AG09309 (cell line): Measurements from ENCODE around the gene FRMD4A.

ENCODE experiments used
- DNase-seq: peaks from one replicate; pipeline ENCODE4 v3.0.0-alpha.2; 2010; ENCODE audit warnings: low read depth
- H3K4me3 ChIP-seq: 2 replicates; pipeline ENCODE4 v1.5.1; 2011; ENCODE audit warnings: mild to moderate bottlenecking, low read depth, low read length, moderate library complexity; ENCODE audit not compliant: control insufficient read depth
- TF ChIP-seq, protein P1 (sequence below): IDR thresholded peaks from 2 replicates; pipeline ENCODE4 v1.5.1; 2011; ENCODE audit warnings: mild to moderate bottlenecking, low read depth, low read length, inconsistent platforms; ENCODE audit not compliant: insufficient read depth, control insufficient read depth; ENCODE audit errors: missing control alignments

Gene FRMD4A

DNA sequence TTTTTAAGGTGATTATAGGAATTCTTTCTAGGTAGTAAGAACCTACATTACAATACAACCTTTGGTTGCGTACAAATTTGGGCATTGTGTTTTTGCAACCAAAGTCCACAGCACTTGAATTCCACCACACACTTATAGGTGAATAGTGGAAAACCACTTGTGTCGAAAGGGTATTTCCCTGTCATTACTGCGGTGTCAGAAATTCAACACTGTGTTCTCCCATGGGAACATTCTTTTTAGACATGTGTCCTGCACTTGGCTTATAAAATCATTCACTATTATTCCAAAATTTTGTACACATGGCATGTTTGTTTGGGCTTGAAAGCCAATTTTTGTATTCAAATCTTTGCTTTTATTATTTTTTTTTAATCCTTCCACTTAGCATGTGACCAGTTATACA lies 410.3 kb downstream of the FRMD4A start:
- H3K4me3 ChIP-seq = no peak overlapping the region
- DNase-seq = no peak
- TF ChIP-seq, protein P1, sequence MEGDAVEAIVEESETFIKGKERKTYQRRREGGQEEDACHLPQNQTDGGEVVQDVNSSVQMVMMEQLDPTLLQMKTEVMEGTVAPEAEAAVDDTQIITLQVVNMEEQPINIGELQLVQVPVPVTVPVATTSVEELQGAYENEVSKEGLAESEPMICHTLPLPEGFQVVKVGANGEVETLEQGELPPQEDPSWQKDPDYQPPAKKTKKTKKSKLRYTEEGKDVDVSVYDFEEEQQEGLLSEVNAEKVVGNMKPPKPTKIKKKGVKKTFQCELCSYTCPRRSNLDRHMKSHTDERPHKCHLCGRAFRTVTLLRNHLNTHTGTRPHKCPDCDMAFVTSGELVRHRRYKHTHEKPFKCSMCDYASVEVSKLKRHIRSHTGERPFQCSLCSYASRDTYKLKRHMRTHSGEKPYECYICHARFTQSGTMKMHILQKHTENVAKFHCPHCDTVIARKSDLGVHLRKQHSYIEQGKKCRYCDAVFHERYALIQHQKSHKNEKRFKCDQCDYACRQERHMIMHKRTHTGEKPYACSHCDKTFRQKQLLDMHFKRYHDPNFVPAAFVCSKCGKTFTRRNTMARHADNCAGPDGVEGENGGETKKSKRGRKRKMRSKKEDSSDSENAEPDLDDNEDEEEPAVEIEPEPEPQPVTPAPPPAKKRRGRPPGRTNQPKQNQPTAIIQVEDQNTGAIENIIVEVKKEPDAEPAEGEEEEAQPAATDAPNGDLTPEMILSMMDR = no peak

DNA sequence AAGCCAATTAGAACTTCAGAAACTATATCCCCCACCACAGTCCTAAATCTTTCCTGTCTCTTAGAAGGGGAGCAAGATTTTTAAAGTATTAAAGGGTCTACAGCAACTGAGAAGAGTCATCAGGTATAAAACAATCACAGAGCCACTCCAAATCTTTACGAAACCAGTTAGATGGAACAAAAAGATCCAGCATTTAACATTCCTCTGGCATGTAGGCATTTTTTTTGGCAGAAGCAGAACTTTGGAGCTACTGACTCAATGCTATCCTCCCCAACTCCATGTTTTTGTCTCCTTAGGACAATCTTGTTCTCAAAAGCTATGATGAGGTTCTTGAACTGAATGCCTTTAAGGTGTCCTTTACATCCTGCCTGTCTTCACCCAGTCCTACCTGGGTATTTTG lies 410.7 kb downstream of the FRMD4A start:
- TF ChIP-seq, protein P1 = no peak
- no peak for DNase-seq
- H3K4me3 ChIP-seq = no peak overlapping the region

DNA sequence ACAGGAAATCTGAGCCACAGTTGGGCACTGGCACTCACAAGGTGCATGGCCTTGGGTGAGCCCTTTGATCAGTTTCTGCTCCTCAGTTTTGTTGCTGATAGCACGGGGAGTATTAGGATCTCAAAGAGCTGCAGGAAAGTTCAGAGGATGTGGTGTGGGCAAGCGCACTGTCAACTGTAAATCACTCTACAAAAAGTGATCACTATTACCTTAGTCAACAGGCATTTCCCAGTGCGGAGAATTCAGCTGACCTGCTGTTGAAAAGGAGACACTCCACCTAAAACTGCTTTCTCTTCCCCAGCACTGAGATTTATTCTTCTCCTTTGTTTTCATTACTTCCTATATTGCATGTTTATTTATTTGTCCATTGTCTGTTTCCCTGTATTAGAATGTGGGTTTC lies 412.9 kb downstream of the FRMD4A start:
- TF ChIP-seq, protein P1 = no peak
- DNase-seq = no peak
- H3K4me3 ChIP-seq = no peak overlapping the region

DNA sequence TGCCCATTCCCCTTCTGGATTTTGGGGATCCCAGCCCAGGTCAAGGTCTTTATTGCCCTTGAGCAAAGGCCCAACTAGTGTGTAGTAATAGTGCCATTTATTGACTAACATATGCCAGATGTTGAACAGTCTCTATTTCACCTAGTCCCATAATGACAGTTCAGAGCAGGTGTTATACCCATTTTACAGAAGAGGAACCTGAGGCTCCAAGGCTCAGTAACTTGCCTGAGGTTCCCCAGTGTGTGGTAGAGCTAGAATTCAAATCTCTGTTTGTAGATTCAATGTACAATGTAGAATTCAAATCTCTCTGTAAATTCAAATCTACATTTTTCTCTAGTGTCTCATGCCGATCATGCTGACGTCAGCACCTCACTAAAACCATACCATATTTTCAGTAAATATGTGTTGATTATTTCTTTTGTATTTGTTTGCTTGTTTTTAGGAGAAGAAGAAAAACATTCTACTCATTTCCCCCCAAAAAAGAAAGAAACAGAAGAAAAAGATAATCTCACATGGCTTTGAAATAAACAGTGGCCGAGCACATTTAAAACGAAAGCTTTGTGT lies 414.3 kb downstream of the FRMD4A start:
- TF ChIP-seq, protein P1 = no peak
- H3K4me3 ChIP-seq = no peak overlapping the region
- no peak for DNase-seq

DNA sequence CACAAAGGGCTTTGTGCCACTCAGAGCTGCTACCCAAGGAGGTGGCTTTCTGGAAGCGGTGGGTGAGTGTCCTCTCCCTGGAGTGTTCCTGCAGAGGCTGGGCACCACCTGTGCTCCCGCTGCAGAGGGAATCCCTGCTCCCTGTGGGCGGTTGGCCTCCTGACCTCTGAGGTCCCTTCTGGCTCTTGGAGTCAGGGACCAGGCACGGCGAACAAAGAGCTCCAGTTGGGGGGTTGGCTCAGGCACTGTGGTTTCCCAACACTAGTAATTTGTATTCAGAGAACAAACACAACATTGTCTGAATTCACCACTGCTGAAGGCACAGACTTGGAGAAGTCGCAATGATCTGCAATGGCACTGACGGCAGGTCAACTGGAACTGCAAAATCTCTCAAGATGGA lies 415.0 kb downstream of the FRMD4A start:
- no peak for DNase-seq
- TF ChIP-seq, protein P1 = no peak
- no peak overlapping the region for H3K4me3 ChIP-seq

DNA sequence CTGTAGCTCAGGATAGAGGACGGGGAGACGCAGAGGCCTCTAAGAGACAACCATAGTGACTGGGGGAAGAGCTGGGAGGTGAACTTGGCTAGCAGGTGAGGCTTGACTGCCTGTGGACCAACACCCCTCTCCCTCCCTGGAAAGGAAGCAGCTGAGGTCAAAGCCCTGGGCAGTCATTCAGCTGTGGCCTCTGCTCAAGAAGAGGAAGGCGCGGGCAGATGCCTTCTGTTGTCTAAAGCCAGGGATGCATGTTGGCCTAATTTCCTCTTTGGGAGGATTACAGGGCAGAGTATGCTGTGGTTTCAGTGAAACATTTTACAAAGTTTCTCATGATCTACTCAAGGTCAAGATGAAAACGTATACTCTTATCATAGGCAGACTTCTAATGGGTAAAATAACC lies 416.8 kb downstream of the FRMD4A start:
- no peak overlapping the region for H3K4me3 ChIP-seq
- TF ChIP-seq, protein P1 = no peak
- no peak for DNase-seq
